GM18511 (cell line): ENCODE data around the gene NANS.
"Not testable (repeated sequence)": the region's sequence is repeated elsewhere in the genome, so short reads cannot be mapped to it uniquely, and the experiment has no call there.

Experiments used
- ATAC-seq: cut with Tn5 transposase; IDR thresholded peaks from one replicate; pipeline ENCODE4 v1.9.1; 2021; ENCODE audit warnings: mild to moderate bottlenecking, moderate library complexity; ENCODE audit not compliant: unreplicated experiment

Gene NANS

GRCh38 chr9:98075332-98075805 is 18.8 kb downstream of the NANS start:
- ATAC-seq = no peak

GRCh38 chr9:98076514-98076890 is 20.0 kb downstream of the NANS start:
- ATAC-seq = not testable (repeated sequence)

DNA sequence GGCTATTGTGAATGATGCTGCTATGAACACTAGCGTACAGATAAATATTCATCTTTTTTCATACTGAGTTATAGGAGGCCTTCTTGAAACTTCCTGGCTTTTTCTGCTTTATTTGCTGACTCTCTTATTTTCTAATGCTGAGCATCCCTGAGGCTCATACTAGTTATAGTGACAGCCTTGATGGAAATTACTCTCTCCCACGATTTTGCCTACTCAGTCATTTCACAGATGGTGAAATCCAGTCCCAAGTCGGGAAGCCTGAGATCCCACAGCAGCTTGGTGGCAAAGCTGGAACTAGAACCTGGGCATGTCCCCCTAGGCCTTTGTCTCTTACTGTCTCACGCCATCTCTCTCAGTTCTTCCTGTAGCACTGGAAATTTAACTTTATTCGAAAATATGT is 22.4 kb downstream of the NANS start:
- no peak for ATAC-seq

DNA sequence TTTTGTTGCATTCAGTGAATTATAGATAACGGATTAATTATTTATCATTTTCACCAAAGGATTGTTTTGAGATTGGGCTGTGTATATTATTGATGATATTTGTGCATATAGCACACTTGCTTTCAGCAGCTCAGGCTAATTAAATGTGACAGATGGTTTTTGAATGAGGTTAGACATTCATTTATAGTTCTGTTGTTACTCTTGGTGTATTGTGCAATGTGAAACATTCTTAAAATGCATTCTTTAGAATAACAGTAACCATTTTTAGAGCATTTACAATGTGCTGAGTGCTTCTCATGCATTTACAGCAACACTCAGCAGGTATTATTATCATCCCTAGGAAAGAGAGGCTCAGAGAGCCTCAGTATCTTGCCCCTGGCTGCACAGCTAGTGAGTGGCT is 23.8 kb downstream of the NANS start:
- no peak for ATAC-seq

GRCh38 chr9:98080780-98081179 is 24.2 kb downstream of the NANS start:
- no peak for ATAC-seq

GRCh38 chr9:98081477-98082219 is 25.1 kb downstream of the NANS start:
- ATAC-seq = no peak

DNA sequence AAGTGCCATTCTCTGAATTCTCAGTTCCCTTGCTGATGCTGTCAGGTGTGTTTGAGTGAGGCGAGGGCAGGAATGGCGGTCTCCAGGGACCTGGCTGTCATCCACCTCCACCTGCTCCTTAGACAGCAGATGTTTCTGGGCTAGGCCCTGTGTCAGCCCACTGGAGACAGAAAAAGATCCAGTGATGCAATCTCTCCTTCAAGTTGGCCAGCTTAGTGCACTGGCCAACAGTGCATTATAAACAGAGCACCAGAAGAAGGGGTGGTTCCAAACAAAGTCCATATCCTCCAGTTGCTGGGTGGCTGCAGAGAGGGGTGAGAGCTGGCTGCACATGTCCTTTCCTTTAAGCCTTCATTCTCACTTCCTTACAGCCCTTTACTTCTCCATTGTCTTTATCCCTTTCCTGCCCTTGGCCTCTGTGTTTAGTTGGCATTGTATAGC is 26.5 kb downstream of the NANS start:
- no peak for ATAC-seq

GRCh38 chr9:98083566-98084183 is 27.1 kb downstream of the NANS start:
- no peak for ATAC-seq

DNA sequence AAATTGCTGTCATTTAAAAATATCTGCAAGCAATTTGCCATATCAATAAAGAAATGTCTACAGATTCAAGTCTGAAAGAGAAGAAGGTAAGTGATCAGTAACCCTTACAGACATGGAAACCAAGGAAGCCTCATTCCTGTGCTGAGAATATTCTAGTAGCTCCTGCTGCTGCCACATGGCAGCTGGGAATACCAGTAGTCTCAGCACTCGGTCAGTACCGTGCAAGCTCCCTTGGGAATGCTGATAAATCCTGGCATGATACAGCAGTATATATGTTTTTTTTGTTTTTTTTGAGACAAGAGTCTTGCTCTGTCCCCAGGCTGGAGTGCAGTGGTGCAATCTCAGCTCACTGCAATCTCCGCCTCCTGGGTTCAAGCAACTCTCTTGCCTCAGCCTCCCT is 27.9 kb downstream of the NANS start:
- no peak for ATAC-seq

DNA sequence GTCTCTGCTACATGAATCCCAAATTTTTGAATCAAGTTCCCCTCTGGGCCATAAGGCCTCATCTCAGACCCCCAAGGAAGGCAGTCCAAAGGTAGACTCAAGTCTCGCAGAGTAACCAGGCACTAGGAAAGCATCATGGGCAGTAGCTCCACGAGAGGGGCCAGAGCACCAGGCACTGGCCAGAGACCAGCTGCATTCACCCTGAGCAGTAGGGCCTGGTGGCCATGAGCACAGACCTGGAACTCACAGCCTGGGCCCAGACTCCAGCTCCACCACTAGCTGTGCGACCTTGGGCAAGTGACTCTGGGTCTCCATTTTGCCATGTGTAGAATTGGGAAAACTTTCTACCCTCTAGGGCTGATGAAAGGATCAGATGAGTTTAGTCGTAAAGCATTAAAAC is 28.5 kb downstream of the NANS start:
- ATAC-seq = no peak

DNA sequence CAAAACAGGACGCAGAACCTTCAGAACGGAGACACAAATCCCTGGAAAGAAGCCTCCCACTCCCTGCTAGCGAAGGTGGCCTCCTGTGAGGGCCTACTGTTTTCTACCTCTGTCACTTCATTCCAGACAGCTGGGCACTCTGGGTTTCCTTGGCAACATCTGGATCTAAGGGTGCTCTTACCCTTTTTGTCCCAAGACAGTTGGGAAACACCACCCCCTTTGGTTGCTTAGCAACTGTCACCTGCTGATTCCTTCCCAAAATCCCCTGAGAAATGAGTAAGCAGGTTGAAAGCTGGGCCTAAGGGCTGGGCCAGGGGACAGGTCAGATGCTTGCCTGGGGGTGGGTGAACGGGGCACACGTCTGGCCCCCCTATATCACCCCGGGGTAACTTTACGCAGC is 29.4 kb downstream of the NANS start:
- ATAC-seq = no peak

DNA sequence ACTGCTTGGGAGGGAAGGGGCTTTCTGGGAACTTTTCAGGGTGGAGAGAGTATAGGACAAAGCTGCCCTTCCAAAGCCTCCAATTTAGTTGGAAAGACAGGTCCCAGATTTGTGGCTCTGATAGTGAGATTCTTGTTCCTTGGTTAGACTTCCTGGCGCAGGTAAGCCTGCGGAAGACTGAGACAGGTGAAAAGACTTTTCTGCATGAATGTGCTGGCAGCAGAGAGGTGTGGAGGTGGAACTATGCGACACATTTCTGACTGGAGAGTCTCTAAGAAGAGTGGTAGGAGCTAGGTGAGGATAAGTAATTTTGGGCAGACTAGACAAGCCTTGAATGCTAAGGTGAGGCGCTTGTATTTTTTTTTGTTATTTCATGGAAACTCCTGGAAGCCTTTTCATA is 29.9 kb downstream of the NANS start:
- no peak for ATAC-seq

GRCh38 chr9:98087420-98088354 is 31.2 kb downstream of the NANS start:
- ATAC-seq = no peak

DNA sequence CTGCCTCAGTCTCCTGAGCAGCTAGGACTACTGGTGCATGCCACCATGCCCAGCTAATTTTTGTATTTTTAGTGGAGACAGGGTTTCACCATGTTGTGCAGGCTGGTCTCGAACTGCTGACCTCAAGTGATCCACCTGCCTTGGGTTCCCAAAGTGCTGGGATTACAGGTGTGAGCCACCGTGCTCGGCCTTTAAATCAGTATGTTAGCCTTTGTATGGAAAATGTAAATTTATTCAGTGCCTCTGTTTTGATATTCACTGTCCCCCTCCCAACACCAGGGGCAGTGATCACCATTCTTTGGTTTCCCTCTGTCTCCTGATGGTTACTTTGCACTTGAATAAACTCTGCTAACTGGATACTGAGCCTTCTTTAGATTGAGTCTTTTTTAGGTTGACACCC is 34.1 kb downstream of the NANS start:
- not testable (repeated sequence) for ATAC-seq

DNA sequence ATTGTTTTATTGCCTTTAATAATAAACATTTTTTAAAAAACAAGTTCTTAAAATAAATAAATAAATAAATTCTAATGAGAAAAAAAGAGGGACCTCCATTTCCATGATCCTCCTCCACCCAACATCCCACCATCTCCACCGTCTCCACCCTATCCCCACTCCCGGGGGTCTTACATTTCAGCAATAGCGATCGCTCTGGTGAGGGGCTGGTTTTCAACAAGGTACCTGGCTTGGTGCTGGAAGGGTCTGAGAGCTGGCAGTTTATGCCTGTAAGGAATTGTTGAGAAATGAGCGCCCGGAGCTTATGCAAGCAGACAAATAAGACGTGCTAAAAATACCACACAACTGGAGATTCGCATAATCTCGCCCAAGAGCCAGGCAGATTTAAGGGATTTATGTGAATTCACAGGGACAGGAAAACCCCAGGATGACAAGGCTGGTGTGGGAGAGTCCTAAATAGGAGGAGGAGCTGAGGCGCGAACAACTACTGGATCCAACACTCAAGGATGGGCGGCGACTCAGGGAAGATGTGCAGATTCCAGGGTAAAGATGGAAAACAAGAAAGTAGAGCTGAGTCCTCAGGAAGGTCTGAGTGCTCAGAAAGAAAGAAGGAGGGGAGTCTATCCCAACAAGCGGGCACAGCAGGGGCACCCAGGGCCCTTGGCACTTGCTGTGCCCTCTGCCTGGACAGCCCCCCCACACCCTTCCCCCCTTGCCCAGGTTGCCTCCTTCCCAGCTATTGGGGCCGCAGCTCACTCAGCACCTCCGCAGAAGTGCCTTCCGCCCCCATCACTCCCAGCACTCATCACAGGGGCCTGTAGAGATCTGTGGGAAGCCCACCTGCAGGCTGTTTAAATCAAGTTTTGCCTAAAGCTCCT is 35.4 kb downstream of the NANS start:
- ATAC-seq = no peak

GRCh38 chr9:98092613-98092931 is 36.0 kb downstream of the NANS start:
- no peak for ATAC-seq

GRCh38 chr9:98094316-98094715 is 37.8 kb downstream of the NANS start:
- no peak for ATAC-seq

GRCh38 chr9:98094851-98095250 is 38.3 kb downstream of the NANS start:
- no peak for ATAC-seq

DNA sequence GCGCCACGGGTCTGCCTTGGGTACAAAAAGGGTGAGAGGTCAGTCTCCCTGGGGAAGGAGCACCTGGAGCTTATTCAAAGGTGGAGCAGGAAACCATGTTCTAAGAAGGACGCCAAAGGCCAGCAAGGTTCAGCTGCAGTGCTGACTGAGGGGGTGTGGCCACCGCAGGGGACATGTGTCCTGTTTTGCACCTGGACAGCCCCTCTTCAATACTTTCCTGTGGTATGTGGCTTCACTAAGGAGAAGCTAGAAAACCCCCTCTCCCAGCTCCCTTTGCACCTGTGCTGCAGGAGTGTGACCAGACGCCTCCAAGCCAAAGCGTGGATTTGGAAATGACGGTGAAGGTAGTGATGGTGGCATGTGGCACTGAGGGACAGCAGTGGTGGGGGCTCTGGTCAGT is 38.9 kb downstream of the NANS start:
- no peak for ATAC-seq

DNA sequence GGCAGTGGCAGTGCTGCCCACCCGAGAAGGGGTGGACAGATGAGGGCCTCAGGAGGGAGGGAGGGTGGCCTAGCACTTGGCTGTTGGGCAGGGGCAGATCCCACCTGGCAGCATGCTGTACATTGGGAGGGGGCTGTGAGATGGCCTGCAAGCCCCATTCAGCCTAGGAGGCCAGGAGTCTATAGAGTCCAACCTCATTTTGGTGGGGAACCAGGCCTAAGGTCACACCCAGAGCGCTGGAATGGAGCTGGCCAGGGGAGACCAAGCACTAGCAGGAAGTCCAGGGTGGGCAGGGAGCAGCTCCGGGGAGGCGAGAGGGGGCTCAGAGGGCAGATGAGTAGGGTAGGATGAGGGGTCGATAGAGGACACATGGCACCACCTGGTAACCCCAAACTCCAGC is 39.6 kb downstream of the NANS start:
- ATAC-seq = no peak

DNA sequence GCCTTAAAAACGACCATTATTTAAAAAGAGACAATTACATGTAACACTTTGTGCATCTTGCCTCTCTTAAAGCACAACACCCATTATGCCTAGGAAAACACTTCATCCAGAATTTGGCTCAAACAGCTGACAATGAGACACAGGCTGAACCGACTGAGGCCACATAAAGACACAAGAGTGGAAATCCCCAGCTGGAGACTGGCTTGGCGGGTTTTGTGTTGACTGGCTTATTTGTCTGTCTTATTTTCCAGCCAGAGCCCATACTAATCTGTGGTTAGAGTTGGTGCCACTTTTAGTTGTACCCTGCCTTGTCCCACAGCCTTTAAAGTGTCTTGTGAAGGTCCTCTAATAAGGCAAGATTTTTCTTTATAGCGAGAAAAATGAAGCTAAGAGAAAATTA is 41.3 kb downstream of the NANS start:
- ATAC-seq = no peak
